Choroid plexus epithelial cell (primary cell): ENCODE results near the gene ARHGEF3.

Experiments
- DNase-seq: peaks from one replicate; pipeline ENCODE4 v3.0.0-alpha.2; 2010; ENCODE audit warnings: low read depth
- H3K4me3 ChIP-seq: 2 replicates; pipeline ENCODE4 v1.5.1; 2011; ENCODE audit warnings: low read depth, mild to moderate bottlenecking, control low read depth, low read length, moderate library complexity
- CTCF ChIP-seq: conservative IDR thresholded peaks from 2 replicates; pipeline ENCODE4 v1.5.1; 2011; ENCODE audit warnings: low read depth, mild to moderate bottlenecking, control low read depth, inconsistent platforms, low read length, moderate library complexity

ARHGEF3 gene

GRCh38 chr3:56681984-56682461, 119.7 kb downstream of the ARHGEF3 start:
- DNase-seq, result no peak
- peak overlapping the region; percentile 82 for H3K4me3 ChIP-seq
- no peak for TF ChIP-seq CTCF

GRCh38 chr3:56680054-56680580, 121.6 kb downstream of the ARHGEF3 start:
- DNase-seq, result no peak
- TF ChIP-seq CTCF, result no peak
- no peak overlapping the region for H3K4me3 ChIP-seq
